Neural cell (in vitro differentiated cells): Measurements from ENCODE around the gene COL4A1. TPM values are rescaled to one million over a fixed set of nuclear protein-coding genes. Genes with fewer than 3 reads are reported as not detected.

Experiments
- H2AFZ ChIP-seq: fragments of 200-600, 300-800 bp; sonication (generic), shearing (Covaris generic); 2 replicates; pipeline ENCODE4 v1.6.0; 2014; ENCODE audit warnings: low read depth, mild to moderate bottlenecking, antibody characterized with exemption, low read length, moderate library complexity
- H3F3A ChIP-seq: fragments of 200-600 bp; shearing (Covaris generic); 2 replicates; pipeline ENCODE4 v1.6.1; 2016; ENCODE audit warnings: mild to moderate bottlenecking, moderate library complexity, mixed read lengths, antibody characterized with exemption, low read length; ENCODE audit not compliant: insufficient read depth, poor library complexity, severe bottlenecking
- H3K27ac ChIP-seq: fragments of 200-600, 300-800 bp; sonication (generic), shearing (Covaris generic); 2 replicates; pipeline ENCODE4 v1.5.1; 2014; ENCODE audit warnings: mild to moderate bottlenecking, low read length, moderate library complexity
- H3K27me3 ChIP-seq: fragments of 300-800, 200-600 bp; sonication (generic), shearing (Covaris generic); 2 replicates; pipeline ENCODE4 v1.6.0; 2014; ENCODE audit warnings: mild to moderate bottlenecking, low read depth, low read length, moderate library complexity; ENCODE audit not compliant: insufficient read depth
- H3K36me3 ChIP-seq: fragments of 300-800, 200-600 bp; sonication (generic), shearing (Covaris generic); 2 replicates; pipeline ENCODE4 v1.5.1; 2014; ENCODE audit warnings: mild to moderate bottlenecking, antibody characterized with exemption, low read length, moderate library complexity; ENCODE audit not compliant: insufficient read depth
- H3K4me2 ChIP-seq: fragments of 300-800, 200-600 bp; sonication (generic), shearing (Covaris generic); 2 replicates; pipeline ENCODE4 v1.6.0; 2014; ENCODE audit warnings: mild to moderate bottlenecking, low read length
- H3K4me3 ChIP-seq: fragments of 300-800, 200-600 bp; sonication (generic), shearing (Covaris generic); 2 replicates; pipeline ENCODE4 v1.5.1; 2014; ENCODE audit warnings: mild to moderate bottlenecking, low read length, moderate library complexity
- H3K79me2 ChIP-seq: fragments of 200-600 bp; shearing (Covaris generic); replicated peaks from 2 replicates; pipeline ENCODE4 v1.6.0; 2014; ENCODE audit warnings: mild to moderate bottlenecking, low read length, moderate library complexity; ENCODE audit not compliant: insufficient read depth
- H3K9ac ChIP-seq: fragments of 300-800, 200-600 bp; sonication (generic), shearing (Covaris generic); 2 replicates; pipeline ENCODE4 v1.6.1; 2016; ENCODE audit warnings: mild to moderate bottlenecking, low read length, mixed read lengths
- H3K9me2 ChIP-seq: fragments of 200-600 bp; shearing (Covaris generic); 2 replicates; pipeline ENCODE4 v1.6.1; 2016; ENCODE audit warnings: mild to moderate bottlenecking, low read length, mixed read lengths; ENCODE audit not compliant: insufficient read depth
- H3K9me3 ChIP-seq: fragments of 200-600, 300-800 bp; sonication (generic), shearing (Covaris generic); 2 replicates; pipeline ENCODE4 v1.6.1; 2016; ENCODE audit warnings: mild to moderate bottlenecking, mixed run types, low read length, moderate library complexity, mixed read lengths
- H4K20me1 ChIP-seq: fragments of 200-600 bp; shearing (Covaris generic); 2 replicates; pipeline ENCODE4 v1.6.1; 2016; ENCODE audit warnings: mild to moderate bottlenecking, mixed run types; ENCODE audit not compliant: insufficient read depth
- CTCF ChIP-seq: fragments of 450-650 bp; IDR thresholded peaks from 2 replicates; pipeline ENCODE4 v1.5.1; 2014; ENCODE audit warnings: antibody characterized with exemption, mild to moderate bottlenecking, moderate library complexity; ENCODE audit not compliant: poor library complexity, severe bottlenecking
- EP300 ChIP-seq: fragments of 450-650 bp; conservative IDR thresholded peaks from 2 replicates; pipeline ENCODE4 v1.6.1; 2014; ENCODE audit warnings: antibody characterized with exemption, mild to moderate bottlenecking, moderate library complexity; ENCODE audit not compliant: poor library complexity, severe bottlenecking
- EZH2 ChIP-seq: fragments of 200-600, 300-800 bp; shearing (Covaris generic), sonication (generic); IDR thresholded peaks from 2 replicates; pipeline ENCODE4 v1.6.1; 2014; ENCODE audit warnings: antibody characterized with exemption, low read length, borderline replicate concordance, mild to moderate bottlenecking; ENCODE audit not compliant: insufficient read depth, poor library complexity, severe bottlenecking
- MXI1 ChIP-seq: fragments of 450-650 bp; conservative IDR thresholded peaks from 2 replicates; pipeline ENCODE4 v1.6.1; 2014; ENCODE audit warnings: antibody characterized with exemption, mild to moderate bottlenecking; ENCODE audit not compliant: poor library complexity, severe bottlenecking
- POLR2AphosphoS5 ChIP-seq: IDR thresholded peaks from 2 replicates; pipeline ENCODE4 v1.6.1; 2012
- RAD21 ChIP-seq: fragments of 450-650 bp; conservative IDR thresholded peaks from 2 replicates; pipeline ENCODE4 v1.6.1; 2014; ENCODE audit warnings: antibody characterized with exemption, mild to moderate bottlenecking, moderate library complexity
- REST ChIP-seq: IDR thresholded peaks from 2 replicates; pipeline ENCODE4 v1.6.1; 2012; ENCODE audit warnings: borderline replicate concordance
- SMC3 ChIP-seq: fragments of 450-650 bp; conservative IDR thresholded peaks from 2 replicates; pipeline ENCODE4 v1.6.1; 2014; ENCODE audit warnings: antibody characterized with exemption, mild to moderate bottlenecking, moderate library complexity; ENCODE audit not compliant: poor library complexity
- TAF1 ChIP-seq: IDR thresholded peaks from 2 replicates; pipeline ENCODE4 v1.6.1; 2012; ENCODE audit warnings: low read depth
- polyA plus RNA-seq: library from polyadenylated mRNA; depleted of rRNA; stranded (reverse); fragments of >200 nt; gene quantifications from 2 replicates; pipeline ENCODE4 v1.2.3, GENCODE V29; 2014

COL4A1 gene
- polyA plus RNA-seq, 1 donor from 2014 or later: 13.1 TPM

GRCh38 chr13:110280985-110281688, 25.8 kb downstream of the COL4A1 start:
- Histone ChIP-seq H3K4me2 (no peak overlapping the region), H3F3A (no peaks in the 10 kb centered on the region), H3K9ac (no peak overlapping the region), H3K4me3 (no peak overlapping the region), H2AFZ (no peak overlapping the region), H3K27me3 (no peaks in the 10 kb centered on the region), H3K79me2 (no peaks in the 10 kb centered on the region), H3K9me3 (no peaks in the 10 kb centered on the region), H3K36me3 (no peaks in the 10 kb centered on the region), H3K9me2 (no peaks in the 10 kb centered on the region), H3K27ac (no peak overlapping the region), H4K20me1 (no peaks in the 10 kb centered on the region)
- TF ChIP-seq CTCF (no peak), REST (no peak), SMC3 (no peak), RAD21 (no peak), EZH2 (no peak), POLR2AphosphoS5 (no peak), TAF1 (no peak), MXI1 (no peak), EP300 (no peak)

- Histone ChIP-seq H3K9ac (no peak overlapping the region), H3K79me2 (no peaks in the 10 kb centered on the region), H4K20me1 (no peaks in the 10 kb centered on the region), H3F3A (no peaks in the 10 kb centered on the region), H3K4me3 (no peak overlapping the region), H3K9me3 (no peaks in the 10 kb centered on the region), H3K36me3 (no peaks in the 10 kb centered on the region), H3K27me3 (no peaks in the 10 kb centered on the region), H2AFZ (no peak overlapping the region), H3K27ac (no peak overlapping the region), H3K9me2 (no peaks in the 10 kb centered on the region), H3K4me2 (no peak overlapping the region)
- TF ChIP-seq TAF1 (no peak), EZH2 (no peak), REST (no peak), CTCF (no peak), EP300 (no peak), SMC3 (no peak), MXI1 (no peak), POLR2AphosphoS5 (no peak), RAD21 (no peak)
Observed at GRCh38 chr13:110280231-110280813, 26.6 kb downstream of the COL4A1 start.
